HepG2 (cell line): Measurements from ENCODE around the gene COL18A1. TPM values are rescaled to one million over a fixed set of nuclear protein-coding genes. Genes with fewer than 3 reads are reported as not detected.

Source experiments
- HOXA5 ChIP-seq: sonication (generic); formaldehyde crosslinking; IDR thresholded peaks from 2 replicates; pipeline ENCODE4 v1.4.0; 2020; ENCODE audit warnings: missing genetic modification reagents
- MAF1 ChIP-seq: sonication (generic); formaldehyde crosslinking; IDR thresholded peaks from 2 replicates; pipeline ENCODE4 v1.5.0; 2020; ENCODE audit warnings: missing genetic modification reagents, borderline replicate concordance
- NPAS2 ChIP-seq: sonication (generic); formaldehyde crosslinking; IDR thresholded peaks from 2 replicates; pipeline ENCODE4 v1.8.0; 2022; ENCODE audit warnings: mild to moderate bottlenecking, missing genetic modification reagents, borderline replicate concordance
- NR2F2 ChIP-seq: IDR thresholded peaks from 2 replicates; pipeline ENCODE4 v1.6.1; 2012; ENCODE audit warnings: low read depth, inconsistent platforms, borderline replicate concordance
- PRDM4 ChIP-seq: sonication (generic); formaldehyde crosslinking; IDR thresholded peaks from 2 replicates; pipeline ENCODE4 v1.9.0; 2021; ENCODE audit warnings: missing genetic modification reagents, borderline replicate concordance
- RARA ChIP-seq: IDR thresholded peaks from 2 replicates; pipeline ENCODE4 v1.6.1; 2016; ENCODE audit warnings: missing genetic modification reagents, missing compliant biosample characterization
- REPIN1 ChIP-seq: sonication (generic); formaldehyde crosslinking; IDR thresholded peaks from 2 replicates; pipeline ENCODE4 v1.8.0; 2022; ENCODE audit warnings: missing genetic modification reagents, low read depth, mild to moderate bottlenecking, borderline replicate concordance
- RFX5 ChIP-seq: IDR thresholded peaks from 2 replicates; pipeline ENCODE4 v1.6.1; 2011; ENCODE audit warnings: low read depth, low read length, improper control_type of control experiment
- SATB2 ChIP-seq: sonication (generic); formaldehyde crosslinking; IDR thresholded peaks from 2 replicates; pipeline ENCODE4 v1.5.0; 2020; ENCODE audit warnings: missing genetic modification reagents
- TBX2 ChIP-seq: sonication (generic); formaldehyde crosslinking; IDR thresholded peaks from 2 replicates; pipeline ENCODE4 v1.5.0; 2020; ENCODE audit warnings: missing genetic modification reagents, mild to moderate bottlenecking, borderline replicate concordance
- ZBTB38 ChIP-seq: sonication (generic); formaldehyde crosslinking; IDR thresholded peaks from 2 replicates; pipeline ENCODE4 v1.5.1; 2020; ENCODE audit warnings: mild to moderate bottlenecking, missing genetic modification reagents
- ZNF138 ChIP-seq: sonication (generic); formaldehyde crosslinking; IDR thresholded peaks from 2 replicates; pipeline ENCODE4 v1.5.0; 2020; ENCODE audit warnings: mild to moderate bottlenecking, low read depth, missing genetic modification reagents
- ZNF234 ChIP-seq: sonication (generic); formaldehyde crosslinking; conservative IDR thresholded peaks from 2 replicates; pipeline ENCODE4 v1.5.1; 2020; ENCODE audit warnings: mild to moderate bottlenecking, missing genetic modification reagents
- polyA plus RNA-seq, 8 experiments: library from polyadenylated mRNA; depleted of rRNA in 3 of 8; stranded (reverse) in 7 of 8; unstranded in 1 of 8; fragments of >200 nt; fragmentation: Illumina TruSeq in 4 of 8; extraction: Trizol in 4 of 8; gene quantifications; 2 replicates each; pipeline versions ENCODE4 v1.2.1 to v1.2.3, GENCODE V29; 2011 to 2016; ENCODE audit warnings: low read depth in 4 of 8, missing spikeins in 1 of 8, mixed read lengths in 1 of 8; ENCODE audit not compliant: insufficient read depth in 1 of 8
- total RNA-seq, 5 experiments: library from RNA; depleted of rRNA; stranded (reverse); fragments of >200 nt; fragmentation: Illumina TruSeq; extraction: Trizol; gene quantifications; 2 replicates each; pipeline ENCODE4 v1.2.3, GENCODE V29; 2016; ENCODE audit warnings: low read depth in 1 of 5
- TF ChIP-seq, protein P1 (sequence below): sonication (generic); formaldehyde crosslinking; IDR thresholded peaks from 2 replicates; pipeline ENCODE4 v1.8.1; 2022; ENCODE audit warnings: mild to moderate bottlenecking, missing genetic modification reagents
- TF ChIP-seq, protein P2 (sequence below): sonication (generic); formaldehyde crosslinking; IDR thresholded peaks from 2 replicates; pipeline ENCODE4 v1.5.0; 2020; ENCODE audit warnings: mild to moderate bottlenecking, missing genetic modification reagents
- TF ChIP-seq, protein P3 (sequence below): sonication (generic); formaldehyde crosslinking; IDR thresholded peaks from 2 replicates; pipeline ENCODE4 v1.4.0; 2020; ENCODE audit warnings: missing genetic modification reagents

COL18A1 gene
- total and polyA plus RNA-seq, 2 of the 13 experiments (the other 11 are each of a cell fraction or from before 2014, with no cell fraction given) = 79.0 to 102 TPM

DNA sequence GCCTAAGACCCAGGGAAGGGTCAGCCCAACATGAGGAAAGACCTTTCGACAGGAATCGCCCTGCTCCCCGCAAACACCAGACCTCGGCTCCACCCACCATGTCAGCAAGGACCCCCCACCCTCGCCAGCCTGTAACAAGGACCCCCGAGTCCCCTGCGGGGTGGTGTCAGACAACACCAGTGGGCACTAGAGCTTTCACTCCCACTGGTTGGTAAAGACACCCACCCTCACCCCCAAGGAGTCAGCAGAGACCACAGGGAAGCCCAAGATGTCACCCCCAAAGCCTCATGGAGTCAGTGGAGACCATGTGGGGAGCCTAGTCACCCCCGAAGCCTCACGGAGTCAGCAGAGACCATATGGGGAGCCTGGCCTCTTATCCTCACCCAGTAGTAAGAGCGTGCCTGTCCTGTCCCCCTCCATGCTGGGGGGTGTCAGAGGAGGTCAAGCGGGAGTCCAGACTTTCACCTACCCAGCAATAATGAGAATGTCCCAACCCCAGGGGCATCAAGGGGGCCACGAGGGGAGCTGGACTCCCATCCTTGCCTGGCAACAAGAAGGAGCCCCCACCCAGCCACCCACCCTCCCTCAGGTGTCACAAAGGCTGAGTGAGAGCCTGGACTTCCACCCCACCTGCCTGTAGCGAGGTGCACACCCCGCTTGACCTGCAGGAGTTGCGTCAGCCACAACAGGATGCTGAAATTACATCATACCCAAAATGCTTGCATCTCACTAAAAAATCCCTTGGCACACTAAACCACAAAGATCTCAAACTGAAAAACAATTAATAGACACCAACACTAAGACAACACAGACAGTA, 112.5 kb downstream of the COL18A1 start (continued):
- TF ChIP-seq PRDM4 (CRISPR knock-in tag) (no peak), SATB2 (CRISPR knock-in tag) (no peak), ZNF138 (no peak), RFX5 (no peak), NR2F2 (no peak), NPAS2 (CRISPR knock-in tag) (no peak), HOXA5 (no peak), RARA (0 out of 2 replicates have a peak, but pooled peaks have one; percentile 16), TBX2 (CRISPR knock-in tag) (no peak), ZNF234 (CRISPR knock-in tag) (no peak), REPIN1 (CRISPR knock-in tag) (no peak), ZBTB38 (CRISPR knock-in tag) (no peak), MAF1 (CRISPR knock-in tag) (no peak)
- TF ChIP-seq, protein P1, sequence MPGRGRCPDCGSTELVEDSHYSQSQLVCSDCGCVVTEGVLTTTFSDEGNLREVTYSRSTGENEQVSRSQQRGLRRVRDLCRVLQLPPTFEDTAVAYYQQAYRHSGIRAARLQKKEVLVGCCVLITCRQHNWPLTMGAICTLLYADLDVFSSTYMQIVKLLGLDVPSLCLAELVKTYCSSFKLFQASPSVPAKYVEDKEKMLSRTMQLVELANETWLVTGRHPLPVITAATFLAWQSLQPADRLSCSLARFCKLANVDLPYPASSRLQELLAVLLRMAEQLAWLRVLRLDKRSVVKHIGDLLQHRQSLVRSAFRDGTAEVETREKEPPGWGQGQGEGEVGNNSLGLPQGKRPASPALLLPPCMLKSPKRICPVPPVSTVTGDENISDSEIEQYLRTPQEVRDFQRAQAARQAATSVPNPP = no peak
- TF ChIP-seq, protein P2, sequence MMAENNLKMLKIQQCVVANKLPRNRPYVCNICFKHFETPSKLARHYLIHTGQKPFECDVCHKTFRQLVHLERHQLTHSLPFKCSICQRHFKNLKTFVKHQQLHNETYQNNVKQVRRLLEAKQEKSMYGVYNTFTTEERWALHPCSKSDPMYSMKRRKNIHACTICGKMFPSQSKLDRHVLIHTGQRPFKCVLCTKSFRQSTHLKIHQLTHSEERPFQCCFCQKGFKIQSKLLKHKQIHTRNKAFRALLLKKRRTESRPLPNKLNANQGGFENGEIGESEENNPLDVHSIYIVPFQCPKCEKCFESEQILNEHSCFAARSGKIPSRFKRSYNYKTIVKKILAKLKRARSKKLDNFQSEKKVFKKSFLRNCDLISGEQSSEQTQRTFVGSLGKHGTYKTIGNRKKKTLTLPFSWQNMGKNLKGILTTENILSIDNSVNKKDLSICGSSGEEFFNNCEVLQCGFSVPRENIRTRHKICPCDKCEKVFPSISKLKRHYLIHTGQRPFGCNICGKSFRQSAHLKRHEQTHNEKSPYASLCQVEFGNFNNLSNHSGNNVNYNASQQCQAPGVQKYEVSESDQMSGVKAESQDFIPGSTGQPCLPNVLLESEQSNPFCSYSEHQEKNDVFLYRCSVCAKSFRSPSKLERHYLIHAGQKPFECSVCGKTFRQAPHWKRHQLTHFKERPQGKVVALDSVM (CRISPR knock-in tag) = no peak
- TF ChIP-seq, protein P3, sequence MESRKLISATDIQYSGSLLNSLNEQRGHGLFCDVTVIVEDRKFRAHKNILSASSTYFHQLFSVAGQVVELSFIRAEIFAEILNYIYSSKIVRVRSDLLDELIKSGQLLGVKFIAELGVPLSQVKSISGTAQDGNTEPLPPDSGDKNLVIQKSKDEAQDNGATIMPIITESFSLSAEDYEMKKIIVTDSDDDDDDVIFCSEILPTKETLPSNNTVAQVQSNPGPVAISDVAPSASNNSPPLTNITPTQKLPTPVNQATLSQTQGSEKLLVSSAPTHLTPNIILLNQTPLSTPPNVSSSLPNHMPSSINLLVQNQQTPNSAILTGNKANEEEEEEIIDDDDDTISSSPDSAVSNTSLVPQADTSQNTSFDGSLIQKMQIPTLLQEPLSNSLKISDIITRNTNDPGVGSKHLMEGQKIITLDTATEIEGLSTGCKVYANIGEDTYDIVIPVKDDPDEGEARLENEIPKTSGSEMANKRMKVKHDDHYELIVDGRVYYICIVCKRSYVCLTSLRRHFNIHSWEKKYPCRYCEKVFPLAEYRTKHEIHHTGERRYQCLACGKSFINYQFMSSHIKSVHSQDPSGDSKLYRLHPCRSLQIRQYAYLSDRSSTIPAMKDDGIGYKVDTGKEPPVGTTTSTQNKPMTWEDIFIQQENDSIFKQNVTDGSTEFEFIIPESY (CRISPR knock-in tag) = peak; percentile 99
